Measurements from ENCODE around the gene EFNA5.

Gene EFNA5

GRCh38 chr5:107661650-107662044 is 9.1 kb downstream of the EFNA5 start:
- no peak overlapping the region for H3K27ac ChIP-seq (ENCODE audit: low read length)
- H3K9ac ChIP-seq (ENCODE audit: low read length in 2 of 2): no peak overlapping the region
- no peaks in the 10 kb centered on the region for H3K36me3 ChIP-seq (ENCODE audit: control insufficient read depth in 2 of 2, insufficient read depth in 2 of 2, low read length in 2 of 2)

GRCh38 chr5:107661038-107661649 is 9.6 kb downstream of the EFNA5 start:
- H3K36me3 ChIP-seq (ENCODE audit: control insufficient read depth in 2 of 2, insufficient read depth in 2 of 2, low read length in 2 of 2): no peaks in the 10 kb centered on the region
- H3K9me3 ChIP-seq (ENCODE audit: control insufficient read depth in 2 of 2, low read length in 2 of 2): no peaks in the 10 kb centered on the region
- H3K4me3 ChIP-seq (ENCODE audit: low read length in 2 of 2): no peak overlapping the region
- H3K27me3 ChIP-seq (ENCODE audit: control insufficient read depth in 1 of 2, insufficient read depth in 2 of 2, low read length in 2 of 2): no peaks in the 10 kb centered on the region
- H3K27ac ChIP-seq (ENCODE audit: low read length): no peak overlapping the region
- H3K9ac ChIP-seq (ENCODE audit: low read length in 2 of 2): no peak overlapping the region
- H3K4me1 ChIP-seq (ENCODE audit: control insufficient read depth, insufficient read depth, low read length): no peaks in the 10 kb centered on the region

More at GRCh38 chr5:107661650-107662044, 9.1 kb downstream of the EFNA5 start:
- Histone ChIP-seq H3K4me1 (ENCODE audit: control insufficient read depth, insufficient read depth, low read length) (no peaks in the 10 kb centered on the region), H3K4me3 (ENCODE audit: low read length in 2 of 2) (no peak overlapping the region), H3K9me3 (ENCODE audit: control insufficient read depth in 2 of 2, low read length in 2 of 2) (no peaks in the 10 kb centered on the region), H3K27me3 (ENCODE audit: control insufficient read depth in 1 of 2, insufficient read depth in 2 of 2, low read length in 2 of 2) (no peaks in the 10 kb centered on the region)

GRCh38 chr5:107658528-107658927 is 12.2 kb downstream of the EFNA5 start:
- Histone ChIP-seq H3K4me3 (ENCODE audit: low read length in 2 of 2) (no peak overlapping the region), H3K9ac (ENCODE audit: low read length in 2 of 2) (no peak overlapping the region), H3K27me3 (ENCODE audit: control insufficient read depth in 1 of 2, insufficient read depth in 2 of 2, low read length in 2 of 2) (no peaks in the 10 kb centered on the region), H3K4me1 (ENCODE audit: control insufficient read depth, insufficient read depth, low read length) (no peaks in the 10 kb centered on the region), H3K27ac (ENCODE audit: low read length) (no peak overlapping the region), H3K36me3 (ENCODE audit: control insufficient read depth in 2 of 2, insufficient read depth in 2 of 2, low read length in 2 of 2) (no peaks in the 10 kb centered on the region), H3K9me3 (ENCODE audit: control insufficient read depth in 2 of 2, low read length in 2 of 2) (no peaks in the 10 kb centered on the region)

GRCh38 chr5:107655831-107656230 is 14.9 kb downstream of the EFNA5 start:
- no peak overlapping the region for H3K9ac ChIP-seq (ENCODE audit: low read length in 2 of 2)
- no peaks in the 10 kb centered on the region for H3K36me3 ChIP-seq (ENCODE audit: control insufficient read depth in 2 of 2, insufficient read depth in 2 of 2, low read length in 2 of 2)
- H3K4me1 ChIP-seq (ENCODE audit: control insufficient read depth, insufficient read depth, low read length): no peaks in the 10 kb centered on the region
- H3K9me3 ChIP-seq (ENCODE audit: control insufficient read depth in 2 of 2, low read length in 2 of 2): no peaks in the 10 kb centered on the region
- H3K27ac ChIP-seq (ENCODE audit: low read length): no peak overlapping the region
- H3K4me3 ChIP-seq (ENCODE audit: low read length in 2 of 2): no peak overlapping the region
- H3K27me3 ChIP-seq (ENCODE audit: control insufficient read depth in 1 of 2, insufficient read depth in 2 of 2, low read length in 2 of 2): no peaks in the 10 kb centered on the region

GRCh38 chr5:107654827-107655226 is 15.9 kb downstream of the EFNA5 start:
- Histone ChIP-seq H3K9me3 (ENCODE audit: control insufficient read depth in 2 of 2, low read length in 2 of 2) (no peaks in the 10 kb centered on the region), H3K4me1 (ENCODE audit: control insufficient read depth, insufficient read depth, low read length) (no peaks in the 10 kb centered on the region), H3K9ac (ENCODE audit: low read length in 2 of 2) (no peak overlapping the region), H3K36me3 (ENCODE audit: control insufficient read depth in 2 of 2, insufficient read depth in 2 of 2, low read length in 2 of 2) (no peaks in the 10 kb centered on the region), H3K27me3 (ENCODE audit: control insufficient read depth in 1 of 2, insufficient read depth in 2 of 2, low read length in 2 of 2) (no peaks in the 10 kb centered on the region), H3K27ac (ENCODE audit: low read length) (no peak overlapping the region), H3K4me3 (ENCODE audit: low read length in 2 of 2) (no peak overlapping the region)

GRCh38 chr5:107653685-107654084 is 17.1 kb downstream of the EFNA5 start:
- Histone ChIP-seq H3K4me3 (ENCODE audit: low read length in 2 of 2) (no peak overlapping the region), H3K36me3 (ENCODE audit: control insufficient read depth in 2 of 2, insufficient read depth in 2 of 2, low read length in 2 of 2) (no peaks in the 10 kb centered on the region), H3K27me3 (ENCODE audit: control insufficient read depth in 1 of 2, insufficient read depth in 2 of 2, low read length in 2 of 2) (no peaks in the 10 kb centered on the region), H3K4me1 (ENCODE audit: control insufficient read depth, insufficient read depth, low read length) (no peaks in the 10 kb centered on the region), H3K9ac (ENCODE audit: low read length in 2 of 2) (no peak overlapping the region), H3K27ac (ENCODE audit: low read length) (no peak overlapping the region), H3K9me3 (ENCODE audit: control insufficient read depth in 2 of 2, low read length in 2 of 2) (no peaks in the 10 kb centered on the region)

- Histone ChIP-seq H3K27ac (ENCODE audit: low read length) (no peak overlapping the region), H3K4me3 (ENCODE audit: low read length in 2 of 2) (no peak overlapping the region), H3K9me3 (ENCODE audit: control insufficient read depth in 2 of 2, low read length in 2 of 2) (no peaks in the 10 kb centered on the region), H3K4me1 (ENCODE audit: control insufficient read depth, insufficient read depth, low read length) (no peaks in the 10 kb centered on the region), H3K9ac (ENCODE audit: low read length in 2 of 2) (no peak overlapping the region), H3K27me3 (ENCODE audit: control insufficient read depth in 1 of 2, insufficient read depth in 2 of 2, low read length in 2 of 2) (no peaks in the 10 kb centered on the region), H3K36me3 (ENCODE audit: control insufficient read depth in 2 of 2, insufficient read depth in 2 of 2, low read length in 2 of 2) (no peaks in the 10 kb centered on the region)
These were observed 17.7 kb downstream of the EFNA5 start for GRCh38 chr5:107652839-107653607.

GRCh38 chr5:107652408-107652807 is 18.3 kb downstream of the EFNA5 start:
- no peak overlapping the region for H3K27ac ChIP-seq (ENCODE audit: low read length)
- H3K36me3 ChIP-seq (ENCODE audit: control insufficient read depth in 2 of 2, insufficient read depth in 2 of 2, low read length in 2 of 2): no peaks in the 10 kb centered on the region
- no peaks in the 10 kb centered on the region for H3K27me3 ChIP-seq (ENCODE audit: control insufficient read depth in 1 of 2, insufficient read depth in 2 of 2, low read length in 2 of 2)
- no peak overlapping the region for H3K4me3 ChIP-seq (ENCODE audit: low read length in 2 of 2)
- H3K9ac ChIP-seq (ENCODE audit: low read length in 2 of 2): no peak overlapping the region
- no peaks in the 10 kb centered on the region for H3K4me1 ChIP-seq (ENCODE audit: control insufficient read depth, insufficient read depth, low read length)
- no peaks in the 10 kb centered on the region for H3K9me3 ChIP-seq (ENCODE audit: control insufficient read depth in 2 of 2, low read length in 2 of 2)

- no peaks in the 10 kb centered on the region for H3K4me1 ChIP-seq (ENCODE audit: control insufficient read depth, insufficient read depth, low read length)
- H3K27me3 ChIP-seq (ENCODE audit: control insufficient read depth in 1 of 2, insufficient read depth in 2 of 2, low read length in 2 of 2): no peaks in the 10 kb centered on the region
- H3K27ac ChIP-seq (ENCODE audit: low read length): no peak overlapping the region
- H3K9ac ChIP-seq (ENCODE audit: low read length in 2 of 2): no peak overlapping the region
- no peak overlapping the region for H3K4me3 ChIP-seq (ENCODE audit: low read length in 2 of 2)
- no peaks in the 10 kb centered on the region for H3K36me3 ChIP-seq (ENCODE audit: control insufficient read depth in 2 of 2, insufficient read depth in 2 of 2, low read length in 2 of 2)
- no peaks in the 10 kb centered on the region for H3K9me3 ChIP-seq (ENCODE audit: control insufficient read depth in 2 of 2, low read length in 2 of 2)
These were observed 19.4 kb downstream of the EFNA5 start for GRCh38 chr5:107651325-107651724.

- no peaks in the 10 kb centered on the region for H3K36me3 ChIP-seq (ENCODE audit: control insufficient read depth in 2 of 2, insufficient read depth in 2 of 2, low read length in 2 of 2)
- no peak overlapping the region for H3K27ac ChIP-seq (ENCODE audit: low read length)
- H3K4me1 ChIP-seq (ENCODE audit: control insufficient read depth, insufficient read depth, low read length): no peaks in the 10 kb centered on the region
- H3K9me3 ChIP-seq (ENCODE audit: control insufficient read depth in 2 of 2, low read length in 2 of 2): no peaks in the 10 kb centered on the region
- H3K4me3 ChIP-seq (ENCODE audit: low read length in 2 of 2): no peak overlapping the region
- no peaks in the 10 kb centered on the region for H3K27me3 ChIP-seq (ENCODE audit: control insufficient read depth in 1 of 2, insufficient read depth in 2 of 2, low read length in 2 of 2)
- H3K9ac ChIP-seq (ENCODE audit: low read length in 2 of 2): no peak overlapping the region
These were observed 24.3 kb downstream of the EFNA5 start for GRCh38 chr5:107646418-107646817.

GRCh38 chr5:107640568-107640967 is 30.2 kb downstream of the EFNA5 start:
- H3K4me1 ChIP-seq (ENCODE audit: control insufficient read depth, insufficient read depth, low read length): no peaks in the 10 kb centered on the region
- no peak overlapping the region for H3K27ac ChIP-seq (ENCODE audit: low read length)
- no peaks in the 10 kb centered on the region for H3K9me3 ChIP-seq (ENCODE audit: control insufficient read depth in 2 of 2, low read length in 2 of 2)

More at GRCh38 chr5:107640568-107640967, 30.2 kb downstream of the EFNA5 start:
- Histone ChIP-seq H3K9ac (ENCODE audit: low read length in 2 of 2) (no peak overlapping the region), H3K27me3 (ENCODE audit: control insufficient read depth in 1 of 2, insufficient read depth in 2 of 2, low read length in 2 of 2) (no peaks in the 10 kb centered on the region), H3K4me3 (ENCODE audit: low read length in 2 of 2) (no peak overlapping the region), H3K36me3 (ENCODE audit: control insufficient read depth in 2 of 2, insufficient read depth in 2 of 2, low read length in 2 of 2) (no peaks in the 10 kb centered on the region)
